ENCODE data around the gene EVI5L.
A peak's percentile ranks its signal among the peaks of the same experiment; 100 is the strongest.
"Not testable (repeated sequence)": the region's sequence is repeated elsewhere in the genome, so short reads cannot be mapped to it uniquely, and the experiment has no call there.

The EVI5L gene

DNA sequence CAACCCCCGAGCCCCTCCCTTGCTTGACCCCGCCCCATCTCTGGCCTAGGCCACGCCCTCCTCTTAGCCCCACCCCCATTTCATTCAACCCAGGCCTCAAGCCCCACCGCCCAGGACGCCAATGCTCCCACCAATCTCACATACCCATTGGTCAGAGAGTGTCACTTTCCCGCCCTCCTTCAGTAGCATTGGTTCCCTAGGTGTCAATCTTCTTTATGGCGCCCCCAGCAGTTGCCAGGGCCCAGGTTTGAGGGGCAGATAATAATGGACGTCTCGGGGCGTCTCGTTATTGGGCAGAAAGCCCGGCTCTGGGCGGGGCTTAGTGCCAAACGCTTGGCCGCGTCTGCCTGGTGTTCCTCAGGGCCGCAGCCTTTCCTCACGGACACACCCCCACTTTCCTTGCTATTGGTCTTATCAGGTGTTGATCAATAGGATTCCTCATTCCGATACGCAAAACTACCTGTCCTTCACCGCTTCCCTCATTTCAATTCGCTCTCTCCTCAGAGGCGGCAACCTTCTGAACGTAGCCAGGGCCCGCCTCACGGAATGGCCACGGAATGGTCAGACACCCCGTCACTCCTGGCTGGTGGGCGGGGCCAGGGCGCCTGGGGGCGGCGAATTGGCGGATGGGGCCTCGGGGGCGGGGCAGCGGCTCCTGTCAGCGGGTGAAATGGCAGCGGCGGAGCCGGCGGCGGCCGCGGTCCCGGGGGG is at the start of gene EVI5L:
Gene EVI5L (plus strand): TSS at position 658 of the 711 bp plus-strand sequence. CDS start 16,325 bp downstream, outside the sequence.
- DNase-seq: peak; percentile 99

DNA sequence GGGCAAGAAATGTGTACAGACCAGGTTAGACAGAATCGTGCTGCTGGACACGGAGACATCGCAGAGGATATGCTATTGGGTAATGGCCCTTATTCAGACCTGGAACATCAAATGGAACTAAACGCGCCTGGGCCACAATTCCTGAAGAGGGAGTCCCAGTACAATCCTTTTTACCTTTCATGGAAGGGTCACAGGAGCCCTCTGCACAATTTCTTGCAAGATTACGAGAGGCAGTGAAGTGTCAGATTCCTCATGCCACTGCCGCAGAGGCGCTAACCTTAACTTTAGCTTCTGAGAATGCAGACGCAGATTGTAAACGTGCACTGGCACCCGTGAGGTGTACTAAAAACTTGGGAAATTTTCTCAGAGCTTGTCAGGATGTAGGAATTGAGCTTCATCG is 48.9 kb upstream of the EVI5L start:
- DNase-seq: no peak

DNA sequence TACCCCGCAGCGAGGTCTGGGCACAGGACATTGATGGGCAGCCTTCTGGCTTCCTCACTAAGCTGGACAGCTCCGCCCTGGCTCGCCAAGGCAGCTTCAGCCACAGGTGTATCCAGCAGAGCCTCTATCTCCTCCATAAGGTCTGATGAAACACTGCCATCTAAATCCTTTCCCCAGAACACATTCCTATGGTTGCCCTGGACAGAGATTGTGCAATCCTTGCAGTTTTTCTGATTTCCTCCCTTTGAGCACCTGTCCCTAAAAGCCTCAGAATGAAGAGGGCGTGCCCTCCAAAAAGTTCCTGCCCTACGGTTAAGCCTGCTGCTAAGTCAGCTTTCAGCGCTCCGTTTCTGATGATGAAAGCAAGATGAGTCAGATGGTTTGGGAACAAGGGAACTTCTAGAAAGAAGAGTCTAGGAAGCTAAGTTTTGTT is 46.0 kb upstream of the EVI5L start:
- no peak for DNase-seq

DNA sequence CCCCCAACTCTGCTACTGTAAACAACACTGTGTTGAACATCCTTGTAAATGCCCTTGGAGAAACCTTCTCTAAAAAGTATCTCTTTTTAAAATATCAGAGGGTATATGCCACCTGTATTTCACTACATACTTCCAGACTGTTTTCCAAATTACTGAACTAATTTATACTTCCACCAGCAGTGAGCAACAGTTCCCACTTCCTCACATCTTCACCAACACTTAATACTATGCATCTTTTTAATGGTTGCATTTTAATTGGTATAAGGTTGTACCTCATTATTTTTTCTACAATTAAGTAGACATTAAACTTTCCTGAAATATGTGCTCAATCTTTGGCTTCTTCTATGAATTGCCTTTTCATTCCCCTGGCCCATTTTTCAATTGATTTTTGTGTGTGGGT is 45.2 kb upstream of the EVI5L start:
- no peak for DNase-seq

DNA sequence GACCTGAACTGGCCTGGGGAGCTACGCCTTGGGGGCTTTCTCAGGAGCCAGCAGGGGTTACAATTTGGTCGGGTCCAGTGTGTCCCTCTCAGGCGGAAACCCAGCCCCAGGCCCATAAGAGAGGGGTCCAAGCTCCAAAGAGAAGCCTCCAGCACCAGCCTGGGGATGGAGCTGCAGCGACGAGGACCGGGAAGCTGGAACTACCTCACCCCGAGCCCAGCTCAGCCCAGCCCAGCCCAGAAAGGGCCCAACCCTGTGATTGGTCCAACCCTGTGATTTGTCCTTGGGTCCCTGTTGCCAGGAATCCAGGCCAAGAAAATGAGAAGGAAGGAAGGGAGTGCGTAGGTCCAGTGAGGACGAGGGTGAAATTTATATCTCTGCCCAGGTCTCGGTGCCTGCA is 42.9 kb upstream of the EVI5L start:
- no peak for DNase-seq

DNA sequence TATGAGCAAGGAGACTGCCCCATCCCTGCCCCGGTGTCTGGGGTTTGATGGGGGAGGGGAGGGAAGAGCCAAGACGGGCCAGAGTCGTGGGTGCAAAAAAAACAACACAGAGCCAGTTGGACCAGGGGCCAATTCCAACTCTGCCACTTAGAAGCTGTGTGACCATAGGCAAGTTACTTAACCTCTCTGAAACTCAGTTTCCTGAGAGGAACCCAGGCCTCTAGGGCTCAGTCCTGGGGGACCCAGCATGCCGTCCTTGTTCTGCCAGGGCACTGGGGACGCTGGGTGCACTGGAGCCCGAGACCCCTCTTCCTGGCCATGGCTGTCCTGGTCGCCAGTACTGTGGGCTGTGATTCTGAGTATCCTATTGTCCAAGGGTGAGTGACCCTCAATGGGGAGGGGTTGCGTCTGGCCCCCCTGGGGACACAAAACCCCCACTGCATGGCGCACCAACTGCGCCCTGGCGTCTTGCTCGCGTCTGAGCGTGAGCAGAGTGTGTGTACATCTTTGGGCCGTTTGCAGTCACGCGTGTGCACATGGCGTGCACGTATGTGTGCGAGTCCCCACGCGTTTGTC is 42.3 kb upstream of the EVI5L start:
- DNase-seq: no peak

DNA sequence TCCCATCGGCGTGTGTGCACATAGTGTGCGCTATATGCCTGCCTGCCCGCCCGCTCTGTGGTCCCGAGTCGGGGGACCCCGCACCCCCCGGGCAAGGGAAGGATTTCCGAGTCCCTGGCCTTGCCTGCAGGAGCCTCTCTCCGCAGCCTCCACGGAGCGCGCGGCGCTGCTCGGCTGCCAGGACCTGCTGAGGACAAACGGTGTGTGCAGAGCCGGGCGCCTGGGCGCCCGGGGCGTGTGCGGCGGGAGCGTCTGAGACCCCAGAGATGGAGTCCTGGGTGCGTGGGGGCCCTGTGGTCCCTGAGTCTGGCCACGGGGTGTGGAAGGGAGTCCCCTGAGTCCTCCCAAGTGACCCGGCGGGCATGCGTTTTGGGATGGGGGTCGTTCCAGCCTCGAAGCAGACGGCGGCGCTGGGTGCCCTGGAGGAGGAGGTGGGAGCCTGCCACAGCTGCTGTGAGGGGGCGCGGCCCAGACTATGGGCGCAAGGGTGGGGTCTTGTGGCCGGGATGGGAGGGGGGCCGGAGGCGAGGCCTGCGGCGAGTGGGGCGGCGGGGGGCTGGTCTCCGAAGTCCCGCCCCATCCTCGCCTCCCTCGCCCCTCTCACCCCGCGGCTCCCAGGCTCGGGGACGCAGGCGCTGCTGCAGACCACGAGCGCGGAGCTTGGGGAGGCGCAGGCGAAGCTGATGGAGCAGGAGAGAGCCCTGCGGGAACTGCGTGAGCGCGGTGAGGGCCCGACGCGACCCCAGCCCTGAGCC is 41.7 kb upstream of the EVI5L start:
- DNase-seq: no peak

DNA sequence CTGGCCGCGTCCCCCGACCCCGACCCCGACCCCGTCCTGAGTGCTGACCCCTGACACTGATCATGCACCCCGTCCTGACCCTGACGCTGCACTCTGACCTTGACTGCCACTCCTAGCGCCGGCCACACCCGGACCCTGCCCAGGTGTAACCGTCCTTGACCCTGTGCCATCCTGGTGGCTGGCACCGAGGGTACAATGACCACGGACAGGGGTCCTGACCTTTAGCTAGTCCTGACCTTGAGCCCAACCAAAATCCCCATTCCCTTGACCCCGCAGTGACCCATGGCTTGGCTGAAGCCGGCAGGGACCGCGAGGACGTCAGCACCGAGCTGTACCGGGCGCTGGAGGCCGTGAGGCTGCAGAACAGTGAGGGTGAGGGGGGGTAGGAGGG is 41.1 kb upstream of the EVI5L start:
- DNase-seq: no peak

DNA sequence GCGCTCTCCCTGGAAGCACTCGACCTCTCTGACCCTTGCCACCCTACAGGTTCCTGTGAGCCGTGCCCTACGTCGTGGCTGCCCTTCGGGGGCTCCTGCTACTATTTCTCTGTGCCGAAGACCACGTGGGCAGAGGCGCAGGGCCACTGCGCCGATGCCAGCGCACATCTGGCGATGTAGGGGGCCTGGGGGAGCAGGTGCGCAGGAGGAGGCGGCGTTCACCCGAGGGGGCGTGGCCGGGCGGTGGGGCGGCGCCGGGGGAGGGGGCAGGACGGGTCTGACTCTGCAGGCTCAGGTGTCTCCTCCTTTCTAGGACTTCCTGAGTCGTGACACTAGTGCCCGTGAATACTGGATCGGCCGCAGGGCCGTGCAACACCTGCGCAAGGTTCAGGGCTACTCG is 40.6 kb upstream of the EVI5L start:
- DNase-seq: no peak

DNA sequence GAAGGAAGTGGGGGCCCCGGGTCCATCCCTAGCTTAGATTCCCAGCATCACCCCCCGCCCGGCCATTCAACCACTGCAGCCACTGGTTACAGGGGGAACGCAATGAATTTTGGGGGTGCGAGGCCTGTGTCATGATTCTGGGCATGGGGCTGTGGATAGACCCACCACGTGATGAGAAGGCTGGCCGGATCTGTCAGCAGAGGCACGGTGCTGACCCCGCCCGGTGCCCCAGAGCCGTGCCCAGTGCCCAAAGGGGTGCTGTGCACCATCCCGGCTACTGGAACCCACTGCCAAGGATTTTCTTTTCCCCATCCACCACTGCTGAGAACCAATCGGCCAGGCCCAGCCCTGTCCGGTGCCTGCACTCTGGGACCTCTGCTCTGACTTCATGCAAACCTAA is 39.6 kb upstream of the EVI5L start:
- no peak for DNase-seq

DNA sequence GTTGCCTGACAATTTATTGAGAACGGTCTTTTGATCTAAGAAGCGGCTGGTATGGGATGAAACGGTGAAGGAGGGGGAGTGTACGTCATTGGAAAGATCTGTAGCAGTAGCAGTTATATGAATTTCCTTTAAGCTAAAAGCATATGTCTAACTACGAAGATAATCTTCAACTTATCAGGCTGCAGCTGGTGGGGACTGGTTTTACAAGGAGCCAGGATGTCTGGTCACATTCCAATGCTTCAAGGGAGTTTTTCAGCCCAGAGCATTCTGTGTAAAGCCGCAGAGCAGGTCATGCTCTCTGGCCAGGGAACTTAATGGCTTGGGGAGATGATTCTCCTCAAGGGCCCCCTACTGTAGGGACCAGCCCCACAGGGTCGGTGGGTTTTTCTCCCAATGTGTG is 37.7 kb upstream of the EVI5L start:
- DNase-seq: no peak

DNA sequence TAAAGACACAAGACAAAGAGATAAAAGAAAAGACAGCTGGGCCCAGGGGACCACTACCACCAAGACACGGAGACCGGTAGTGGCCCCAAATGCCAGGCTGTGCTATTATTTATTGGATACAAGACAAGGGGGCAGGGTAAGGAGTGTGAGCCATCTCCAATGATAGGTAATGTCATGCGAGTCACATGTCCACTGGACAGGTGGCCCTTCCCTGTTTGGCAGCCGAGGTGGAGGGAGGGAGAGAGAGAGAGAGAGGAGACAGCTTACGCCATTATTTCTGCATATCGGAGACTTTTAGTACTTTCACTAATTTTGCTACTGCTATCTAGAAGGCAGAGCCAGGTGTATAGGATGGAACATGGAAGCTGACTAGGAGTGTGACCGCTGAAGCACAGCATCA is 37.3 kb upstream of the EVI5L start:
- DNase-seq: not testable (repeated sequence)

DNA sequence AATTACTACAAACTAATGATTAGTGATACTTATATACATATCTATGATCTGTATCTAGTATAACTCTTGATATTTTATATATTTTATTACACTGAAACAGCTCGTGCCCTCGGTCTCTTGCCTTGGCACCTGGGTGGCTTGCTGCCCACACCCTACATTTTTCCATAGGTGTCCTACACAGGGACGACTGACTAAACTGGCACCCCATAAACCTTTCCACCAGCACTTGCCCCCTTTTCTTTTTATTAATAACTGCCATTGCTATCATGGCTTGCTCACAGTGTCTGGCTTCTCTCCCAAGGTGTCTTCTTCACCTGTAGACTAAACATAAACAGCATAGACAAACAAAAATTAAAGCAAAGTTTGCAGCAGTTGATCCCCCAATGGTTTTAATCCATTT is 36.5 kb upstream of the EVI5L start:
- no peak for DNase-seq

DNA sequence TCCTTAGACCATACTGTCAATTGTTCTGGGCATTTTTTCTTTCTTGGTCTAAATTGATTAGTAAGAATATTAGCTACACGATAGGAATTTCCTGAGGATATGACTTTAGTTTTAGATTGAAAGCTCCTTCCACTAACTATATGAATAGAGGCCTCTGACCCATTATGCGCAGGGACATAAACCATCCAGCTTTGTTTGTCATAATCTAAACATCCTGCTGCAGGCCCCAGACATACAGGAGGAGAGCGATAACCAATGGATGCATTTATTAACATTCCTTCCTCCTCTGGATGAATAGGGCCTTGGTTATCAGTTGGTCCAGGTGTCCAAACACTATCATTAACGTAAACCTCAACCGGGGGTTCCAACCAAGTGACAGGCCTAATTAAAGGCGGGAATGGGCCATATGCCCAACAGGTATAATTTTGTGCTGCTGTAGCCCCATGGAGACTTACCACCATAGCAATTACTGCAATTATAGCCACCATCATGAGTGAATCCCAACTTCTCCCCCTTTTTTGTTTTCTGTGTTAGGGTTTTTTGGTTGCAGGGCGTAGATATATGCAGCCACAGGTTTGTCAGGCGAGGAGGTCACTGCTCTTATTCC is 34.4 kb upstream of the EVI5L start:
- DNase-seq: no peak

DNA sequence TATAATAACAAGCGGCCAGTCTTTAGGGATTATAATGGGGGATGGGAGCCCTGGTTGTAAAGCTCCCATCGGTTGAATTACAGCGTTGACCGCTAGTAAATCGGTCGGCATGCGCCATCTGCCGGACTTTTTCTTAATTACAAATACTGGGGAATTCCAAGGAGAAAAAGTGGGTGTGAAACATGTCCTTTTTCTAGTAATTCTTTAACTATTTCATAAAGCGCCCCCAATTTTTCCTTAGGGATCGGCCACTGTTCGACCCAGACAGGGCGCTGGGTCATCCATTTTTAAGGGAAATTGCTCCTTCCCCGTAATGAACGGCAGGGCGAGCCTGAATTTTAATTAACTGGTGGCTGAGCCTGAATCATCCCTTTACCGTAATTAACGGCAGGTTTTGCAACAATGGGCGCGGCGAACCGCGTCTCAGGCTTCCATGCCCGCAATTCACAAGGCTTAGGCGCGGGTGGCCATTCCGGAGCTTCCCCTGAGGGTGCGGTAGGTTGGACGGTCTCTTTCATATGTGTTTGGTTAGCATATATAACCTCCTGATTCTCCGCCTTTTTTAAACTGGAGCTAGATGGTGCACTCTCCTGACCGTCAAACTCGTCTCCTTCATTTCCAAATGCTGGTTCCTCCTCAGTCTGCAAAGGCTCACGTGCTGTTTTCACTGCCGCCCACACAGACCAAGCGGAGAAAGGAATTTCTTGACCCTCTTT is 30.2 kb upstream of the EVI5L start:
- peak; percentile 88 for DNase-seq

DNA sequence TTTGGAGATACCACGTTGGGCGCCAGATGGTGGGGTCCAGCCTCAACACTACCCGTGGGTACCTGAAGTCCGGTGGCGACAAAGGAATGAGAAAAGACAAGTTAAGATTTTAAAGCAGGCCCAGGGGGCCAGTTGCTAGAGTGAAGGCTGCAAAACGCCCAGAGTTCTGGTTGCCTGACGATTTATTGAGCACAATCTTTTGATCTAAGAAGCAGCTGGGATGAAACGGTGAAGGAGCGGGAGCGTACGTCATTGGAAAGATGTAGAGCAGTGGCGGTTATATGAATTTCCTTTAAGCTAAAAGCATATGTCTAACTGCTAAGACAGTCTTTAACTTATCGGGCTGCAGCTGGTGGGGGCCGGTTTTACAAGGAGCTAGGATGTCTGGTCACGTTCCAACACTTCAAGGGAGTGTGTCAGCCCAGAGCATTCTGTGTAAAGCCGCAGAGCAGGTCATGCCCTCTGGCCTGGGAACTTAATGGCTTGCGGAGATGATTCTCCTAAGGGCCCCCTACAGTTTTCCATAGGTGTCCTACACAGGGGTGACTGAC is 28.9 kb upstream of the EVI5L start:
- no peak for DNase-seq

DNA sequence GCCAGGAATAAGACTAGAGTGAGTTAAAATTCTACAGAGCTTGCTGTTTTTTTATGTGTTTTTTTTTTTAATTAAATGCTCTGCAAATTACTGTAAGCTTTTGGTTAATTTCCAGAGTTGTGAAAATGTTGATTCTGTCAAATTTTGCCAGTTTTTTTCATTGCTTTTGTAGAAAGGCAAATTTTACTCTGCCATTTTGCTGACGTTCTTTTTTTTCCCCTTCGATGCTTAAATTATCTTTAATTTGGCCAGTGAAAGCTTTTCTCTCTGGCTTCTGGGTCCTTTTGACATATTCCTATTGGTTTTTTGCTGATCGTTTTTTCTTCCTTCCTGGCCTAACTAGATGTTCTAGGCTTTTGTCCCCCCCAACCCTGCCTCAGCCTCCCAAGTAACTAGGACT is 23.8 kb upstream of the EVI5L start:
- no peak for DNase-seq

DNA sequence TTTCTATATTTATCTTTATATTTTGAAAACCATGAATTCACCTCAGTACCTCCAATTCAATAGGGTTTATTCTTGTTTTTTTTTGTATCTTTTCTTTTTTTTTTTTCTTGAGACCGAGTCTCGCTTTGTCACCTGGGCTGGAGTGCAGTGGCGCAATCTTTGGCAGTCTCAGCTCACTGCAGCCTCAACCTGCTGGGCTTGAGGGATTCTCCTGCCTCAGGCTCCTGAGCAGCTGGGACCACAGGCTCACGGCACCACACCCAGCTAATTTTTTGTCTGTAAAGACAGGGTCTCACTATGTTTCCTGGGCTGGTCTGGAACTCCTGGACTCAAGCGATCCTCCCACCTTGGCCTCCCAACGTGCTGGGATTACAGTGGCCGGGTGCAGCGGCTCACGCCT is 23.1 kb upstream of the EVI5L start:
- no peak for DNase-seq

DNA sequence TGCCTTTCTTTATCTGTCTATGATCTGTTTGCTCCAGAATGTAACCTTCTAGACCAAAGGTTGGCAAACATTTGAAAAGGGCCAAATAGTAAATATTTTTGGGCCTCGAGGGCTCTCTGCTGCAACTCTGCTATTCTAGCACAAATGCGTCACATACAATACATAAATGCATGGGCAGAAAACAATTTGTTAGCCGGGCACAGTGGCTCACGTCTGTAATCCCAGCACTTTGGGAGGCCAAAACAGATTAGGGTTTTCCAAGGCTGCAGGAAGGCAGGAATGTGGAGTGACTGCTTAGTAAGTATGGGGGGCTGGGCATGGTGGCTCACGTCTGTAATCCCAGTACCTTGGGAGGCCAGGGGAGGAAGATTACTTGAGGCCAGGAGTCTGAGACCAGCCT is 21.9 kb upstream of the EVI5L start:
- DNase-seq: no peak

DNA sequence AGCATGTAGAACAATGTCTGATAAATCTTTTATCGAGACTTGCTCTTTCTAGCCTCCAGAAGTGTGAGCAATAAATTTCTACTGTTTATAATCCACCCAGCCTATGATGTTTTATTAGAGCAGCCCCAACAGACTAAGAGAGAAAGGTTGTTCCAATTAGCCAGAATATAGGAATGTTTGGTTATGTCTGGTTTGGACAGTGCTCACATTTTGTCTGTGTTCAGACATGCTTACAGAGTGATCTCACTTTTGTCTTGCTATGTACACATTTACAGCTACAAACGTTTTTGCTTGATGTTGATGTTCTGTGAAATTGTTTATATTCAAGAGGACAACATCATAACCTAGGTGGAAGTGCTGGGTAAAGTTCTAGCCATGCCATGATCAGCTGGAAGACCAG is 18.0 kb upstream of the EVI5L start:
- DNase-seq: no peak

DNA sequence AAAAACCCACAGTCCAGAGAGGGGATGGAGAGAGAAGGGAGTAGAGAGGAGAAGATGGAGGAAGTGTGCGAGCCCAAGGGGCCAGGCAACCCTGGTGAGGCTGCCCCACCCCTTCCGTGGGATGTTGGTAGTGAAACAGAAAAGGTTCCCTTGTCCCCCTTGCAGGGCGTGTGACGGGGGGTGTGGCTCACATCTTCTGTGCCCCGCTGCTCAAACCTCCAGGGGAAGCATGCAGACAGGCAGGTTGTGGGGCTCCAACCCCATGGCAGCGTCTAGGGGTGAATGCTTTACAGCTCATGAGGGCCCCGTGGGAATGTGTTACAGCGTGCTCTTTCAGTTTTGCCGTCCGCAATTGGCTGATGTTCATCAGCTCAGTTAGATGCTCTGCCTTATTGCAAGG is 14.7 kb upstream of the EVI5L start:
- DNase-seq: no peak

DNA sequence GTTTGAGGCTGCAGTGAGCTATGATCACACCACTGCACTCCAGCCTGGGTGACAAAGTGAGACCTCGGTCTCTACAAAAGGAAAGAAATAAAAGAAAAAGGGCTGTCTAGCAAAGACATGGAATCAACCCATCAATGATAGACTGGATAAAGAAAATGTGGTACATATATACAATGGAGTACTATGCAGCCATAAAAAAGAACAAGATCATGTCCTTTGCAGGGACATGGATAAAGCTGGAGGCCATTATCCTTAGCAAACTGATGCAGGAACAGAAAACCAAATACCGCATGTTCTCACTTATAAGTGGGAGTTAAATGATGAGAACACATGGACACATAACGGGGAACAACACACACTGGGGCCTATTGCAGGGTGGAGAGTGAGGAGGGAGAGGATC is 14.0 kb upstream of the EVI5L start:
- not testable (repeated sequence) for DNase-seq

DNA sequence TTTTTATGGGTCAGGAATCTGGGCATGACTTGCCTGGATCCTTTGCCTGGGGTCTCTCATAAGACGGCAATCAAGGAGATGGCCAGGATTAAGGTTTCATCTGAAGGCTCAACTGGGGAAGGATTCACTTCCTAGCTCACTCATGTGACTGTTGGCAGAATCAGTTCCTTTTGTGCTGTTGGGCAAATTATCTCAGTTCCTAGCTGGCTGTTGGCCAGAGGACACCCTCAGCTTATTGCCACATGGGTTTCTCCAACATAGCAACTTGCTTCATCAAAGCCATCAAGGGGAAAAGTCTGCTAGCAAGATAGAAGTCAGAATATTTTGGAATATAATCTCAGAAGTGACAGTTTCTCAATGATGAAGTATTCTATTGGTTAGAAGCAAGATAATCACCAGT is 12.2 kb upstream of the EVI5L start:
- DNase-seq: peak; percentile 33
